Spinal cord (tissue), 10 donors: Measurements from ENCODE around the gene LTBP2. TPM values are rescaled to one million over a fixed set of nuclear protein-coding genes. Genes with fewer than 3 reads are reported as not detected.
A peak's percentile ranks its signal among the peaks of the same experiment; 100 is the strongest.

Experiments used
- DNase-seq, 6 donors: peaks; one replicate each; pipeline versions ENCODE4 v3.0.0 to v3.0.0-alpha.2; 2013 to 2015; ENCODE audit warnings: low spot score in 6 of 6, low read depth in 4 of 6
- H3K27ac ChIP-seq: one replicate; pipeline ENCODE4 v1.5.1; 2013; ENCODE audit warnings: low read depth, low read length, control low read depth
- H3K27me3 ChIP-seq: one replicate; pipeline ENCODE4 v1.6.1; 2013; ENCODE audit warnings: low read length; ENCODE audit not compliant: control insufficient read depth, insufficient read depth
- H3K36me3 ChIP-seq: one replicate; pipeline ENCODE4 v1.6.1; 2013; ENCODE audit warnings: low read length; ENCODE audit not compliant: control insufficient read depth, insufficient read depth
- H3K4me1 ChIP-seq: one replicate; pipeline ENCODE4 v1.6.1; 2013; ENCODE audit warnings: low read length; ENCODE audit not compliant: control insufficient read depth, insufficient read depth
- H3K4me3 ChIP-seq: one replicate; pipeline ENCODE4 v1.5.1; 2013; ENCODE audit warnings: low read depth, low read length, control low read depth
- H3K9me3 ChIP-seq: one replicate; pipeline ENCODE4 v1.6.1; 2013; ENCODE audit warnings: low read length; ENCODE audit not compliant: control insufficient read depth, insufficient read depth
- WGBS: methylation state at CpG from one replicate; pipeline ENCODE4 v1.1.5; 2013; ENCODE audit warnings: missing lambda C conversion rate; ENCODE audit not compliant: insufficient coverage; 5-methylcytosine and 5-hydroxymethylcytosine counted together
- polyA plus RNA-seq, 2 donors: library from polyadenylated mRNA; unstranded; fragments of 120-200 nt; gene quantifications; one replicate each; pipeline ENCODE4 v1.2.1, GENCODE V29; 2013; ENCODE audit not compliant: insufficient read length in 2 of 2
- total RNA-seq, 2 donors: library from RNA; depleted of rRNA in 1 of 2; stranded (reverse); fragments of 120-200 nt in 1 of 2; fragments of >200 nt in 1 of 2; gene quantifications; one replicate each; pipeline versions ENCODE4 v1.2.3 to v1.2.4, GENCODE V29; 2013 to 2014
- donor health status: healthy.

Gene LTBP2
- total and polyA plus RNA-seq, 4 donors: 2.2 to 23.9 (median 13.6) TPM

DNA sequence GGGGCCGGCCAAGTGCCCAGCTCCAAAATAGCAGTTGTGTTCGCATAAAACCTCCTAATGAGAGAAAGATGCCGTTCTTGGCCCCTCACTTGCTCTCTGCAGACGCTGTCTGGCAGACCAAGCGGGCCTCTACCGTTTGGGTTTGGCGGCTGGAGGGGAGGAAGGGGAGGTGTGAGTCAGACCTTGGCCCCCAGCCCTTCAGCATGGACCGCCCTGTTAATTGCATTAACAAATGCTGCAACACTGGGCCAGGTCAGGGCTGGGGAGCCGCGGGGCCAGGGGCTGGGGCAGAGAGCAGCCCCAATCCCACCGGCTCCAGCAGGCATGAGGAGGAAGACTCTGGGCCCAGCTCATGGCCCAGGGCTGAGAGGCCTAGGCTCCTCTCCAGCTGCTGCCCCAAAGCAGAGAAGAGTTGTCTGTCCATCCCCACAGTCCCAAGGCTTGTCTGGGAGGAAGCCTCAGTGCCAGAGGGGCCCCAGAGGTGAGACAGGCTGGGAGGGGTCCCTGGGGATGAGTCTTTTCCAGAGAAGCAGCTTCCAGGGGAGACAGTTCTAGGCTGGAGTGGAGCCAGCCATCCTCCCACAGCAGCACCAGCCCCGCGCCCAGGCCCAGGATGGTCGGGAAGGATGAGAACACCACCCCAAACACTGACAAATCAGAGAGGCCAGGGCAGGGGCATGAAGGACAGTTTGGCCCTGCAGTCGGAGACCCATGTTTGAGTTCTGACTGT lies 16.9 kb downstream of the LTBP2 start:
- no peaks in the 10 kb centered on the region for H3K36me3 ChIP-seq
- peaks cover 27% of the 10 kb centered on the region for H3K4me1 ChIP-seq
- H3K4me3 ChIP-seq: no peak overlapping the region
- H3K27me3 ChIP-seq: no peaks in the 10 kb centered on the region
- DNase-seq: peak in 1 of 6 donors; percentile 66
- peak overlapping the region; percentile 33 for H3K27ac ChIP-seq
- WGBS: 60% methylated on average over 14 of the region's 15 CpGs
- H3K9me3 ChIP-seq: no peaks in the 10 kb centered on the region

DNA sequence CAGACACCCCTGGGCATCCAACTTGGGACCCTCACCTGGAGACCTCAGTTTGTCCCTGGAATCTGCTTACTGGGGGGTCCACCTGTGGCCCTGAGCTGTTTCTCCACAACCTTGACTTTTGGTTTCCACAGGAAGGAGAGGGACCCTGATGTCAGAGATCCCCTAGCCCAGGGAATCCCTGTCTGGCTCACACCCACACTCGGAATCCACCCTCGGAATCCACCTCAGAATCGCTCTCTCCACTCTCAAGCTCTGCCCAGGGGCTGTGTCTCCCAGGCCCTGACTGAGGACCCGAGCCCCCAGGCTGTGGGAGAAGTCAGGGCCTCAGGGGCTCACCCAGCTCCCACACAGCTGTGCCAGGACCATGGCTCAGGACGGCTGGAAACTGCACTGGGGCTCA lies 17.4 kb downstream of the LTBP2 start:
- no peak overlapping the region for H3K4me3 ChIP-seq
- no peaks in the 10 kb centered on the region for H3K36me3 ChIP-seq
- 79% methylated on average over 5 of the region's 5 CpGs for WGBS
- H3K27ac ChIP-seq: peak overlapping the region; percentile 33
- no peaks in the 10 kb centered on the region for H3K27me3 ChIP-seq
- H3K9me3 ChIP-seq: no peaks in the 10 kb centered on the region
- no peak for DNase-seq
- peaks cover 24% of the 10 kb centered on the region for H3K4me1 ChIP-seq

DNA sequence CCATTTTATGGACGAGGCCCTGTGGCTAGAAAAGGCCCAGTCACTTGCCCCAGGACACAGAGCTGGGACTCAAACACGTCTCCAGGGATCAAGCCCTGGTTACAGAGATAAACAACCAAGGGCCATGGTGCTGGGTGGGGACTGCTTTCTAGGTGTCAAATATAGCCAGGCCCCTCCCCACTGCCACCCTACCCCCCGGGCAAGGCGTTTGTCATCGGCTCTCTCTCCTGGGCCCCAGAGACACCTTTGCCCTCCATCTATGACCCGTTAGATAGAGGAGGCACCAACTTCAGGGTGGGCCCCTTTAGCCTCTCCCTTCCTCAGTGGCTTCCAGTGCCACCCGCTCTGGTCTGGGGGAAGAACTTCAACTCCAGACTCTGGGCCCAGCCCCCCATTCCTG lies 18.0 kb downstream of the LTBP2 start:
- no peak overlapping the region for H3K27ac ChIP-seq
- no peaks in the 10 kb centered on the region for H3K27me3 ChIP-seq
- DNase-seq: no peak
- H3K4me1 ChIP-seq: peaks cover 20% of the 10 kb centered on the region
- H3K36me3 ChIP-seq: no peaks in the 10 kb centered on the region
- H3K4me3 ChIP-seq: no peak overlapping the region
- WGBS: 88% methylated on average over 7 of the region's 7 CpGs
- H3K9me3 ChIP-seq: no peaks in the 10 kb centered on the region

DNA sequence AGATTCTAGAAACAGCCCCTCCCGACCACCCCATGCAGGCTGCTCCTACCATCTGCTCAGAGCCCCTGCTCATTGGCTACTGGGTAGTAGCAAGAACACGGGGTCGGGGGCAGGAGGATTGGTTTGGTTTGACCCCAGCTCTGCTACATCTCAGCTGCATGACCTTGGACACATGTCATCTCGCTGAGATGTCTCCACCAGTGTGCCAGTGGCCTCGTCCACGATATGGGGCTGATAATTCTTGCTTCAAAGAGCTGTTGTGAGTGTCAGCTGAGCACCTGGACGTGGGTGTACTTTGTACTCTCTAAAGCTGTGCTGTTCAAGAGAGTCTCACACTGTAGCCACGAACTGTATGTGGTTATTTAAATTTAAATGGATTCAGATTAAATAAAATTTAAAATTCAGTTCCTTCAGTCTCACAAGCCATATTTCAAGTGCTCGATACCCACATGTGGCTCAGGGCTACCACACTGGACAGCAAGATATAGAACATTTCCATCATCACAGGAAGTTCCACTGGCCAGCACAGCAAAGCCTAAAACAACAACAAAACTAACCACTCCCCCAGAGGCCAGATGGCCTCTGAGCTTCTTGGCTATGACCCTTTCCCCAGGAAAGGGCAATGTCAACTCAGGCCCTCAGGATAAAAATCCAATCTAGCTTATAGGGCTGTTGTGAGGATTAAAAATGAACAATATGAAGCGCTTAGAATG lies 18.6 kb downstream of the LTBP2 start:
- Histone ChIP-seq H3K27me3 (no peaks in the 10 kb centered on the region), H3K36me3 (no peaks in the 10 kb centered on the region), H3K9me3 (no peaks in the 10 kb centered on the region), H3K4me1 (peaks cover 19% of the 10 kb centered on the region), H3K4me3 (no peak overlapping the region), H3K27ac (no peak overlapping the region)
- 85% methylated on average over 7 of the region's 10 CpGs for WGBS
- no peak for DNase-seq

DNA sequence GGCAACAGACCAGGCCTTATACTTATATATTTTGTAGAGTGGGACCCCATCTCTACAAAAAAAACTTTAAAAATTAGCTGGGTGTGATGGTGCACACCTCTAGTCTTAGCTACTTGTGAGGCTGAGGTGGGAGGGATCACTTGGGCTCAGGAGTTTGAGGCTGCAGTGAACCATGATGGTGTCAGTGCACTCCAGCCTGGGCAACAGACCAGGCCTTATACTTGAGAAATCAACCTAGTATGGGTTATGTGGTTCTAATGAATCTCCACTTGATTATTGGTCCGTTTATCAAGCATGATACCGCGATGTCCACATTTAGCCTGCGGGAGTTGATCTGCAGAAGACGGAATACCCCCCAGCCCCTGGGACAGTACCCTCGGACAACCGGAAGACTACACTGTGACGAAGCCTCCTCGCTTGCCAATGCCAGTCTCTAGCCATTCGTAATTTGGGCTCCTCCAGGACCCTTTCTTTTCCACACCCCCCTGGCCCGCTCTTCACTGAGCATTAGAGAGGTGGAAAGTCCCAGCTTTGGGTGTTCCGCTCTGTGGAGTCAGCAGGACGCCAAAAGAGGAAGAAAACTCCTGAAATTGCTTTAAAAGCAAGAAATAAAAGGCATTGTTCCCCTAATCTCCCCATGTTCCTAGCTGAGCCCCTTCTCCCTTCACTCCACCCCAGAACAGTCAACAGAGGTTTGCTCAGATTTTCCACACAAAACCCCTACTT lies 19.4 kb downstream of the LTBP2 start:
- 90% methylated on average over 10 of the region's 13 CpGs for WGBS
- no peak overlapping the region for H3K4me3 ChIP-seq
- no peak overlapping the region for H3K27ac ChIP-seq
- DNase-seq: no peak
- H3K36me3 ChIP-seq: no peaks in the 10 kb centered on the region
- no peaks in the 10 kb centered on the region for H3K9me3 ChIP-seq
- H3K4me1 ChIP-seq: peaks cover 19% of the 10 kb centered on the region
- no peaks in the 10 kb centered on the region for H3K27me3 ChIP-seq

DNA sequence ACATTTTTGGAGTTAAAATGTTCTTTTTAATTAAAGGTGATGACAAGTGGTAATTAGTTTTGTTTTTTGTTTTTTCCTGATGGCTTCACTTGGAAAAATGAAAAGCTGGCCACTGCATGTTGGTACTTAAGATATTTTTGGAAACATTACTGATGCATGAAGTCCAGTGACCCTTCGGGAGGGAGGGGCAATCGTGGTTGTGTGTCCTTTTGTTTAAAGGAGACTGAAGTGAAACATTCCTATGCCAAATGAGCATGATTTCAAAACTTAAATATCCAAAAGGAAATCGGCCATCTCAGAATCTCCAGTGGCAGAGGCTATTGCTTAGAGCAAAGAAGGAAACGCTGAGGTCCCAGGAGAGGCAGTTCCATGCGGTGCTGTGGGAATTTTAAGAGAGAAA lies 20.1 kb downstream of the LTBP2 start:
- H3K4me3 ChIP-seq: no peak overlapping the region
- no peaks in the 10 kb centered on the region for H3K27me3 ChIP-seq
- no peaks in the 10 kb centered on the region for H3K9me3 ChIP-seq
- peaks cover 15% of the 10 kb centered on the region for H3K4me1 ChIP-seq
- DNase-seq: no peak
- H3K36me3 ChIP-seq: no peaks in the 10 kb centered on the region
- no CpG with 5 or more reads among the region's 5 CpGs for WGBS
- H3K27ac ChIP-seq: no peak overlapping the region

DNA sequence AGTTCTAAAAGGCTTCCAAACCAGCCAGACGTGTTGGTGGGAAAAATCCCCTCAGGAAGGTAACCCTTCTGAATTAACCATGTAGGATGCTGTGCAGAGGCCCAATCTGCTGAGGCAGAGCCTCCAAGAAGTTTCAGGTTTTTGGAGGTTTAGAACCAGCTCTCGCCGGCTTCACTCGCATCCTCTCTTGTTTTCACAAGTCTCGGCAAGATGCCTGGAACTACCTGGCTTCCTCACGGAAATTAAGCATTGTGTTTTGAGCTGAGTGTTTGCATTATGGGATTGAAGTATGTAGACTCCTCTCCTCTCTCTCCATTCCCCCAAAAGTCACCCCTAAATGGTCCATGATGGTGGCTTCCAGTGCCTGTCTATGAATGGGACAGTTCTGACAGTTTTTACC lies 20.6 kb downstream of the LTBP2 start:
- Histone ChIP-seq H3K9me3 (no peaks in the 10 kb centered on the region), H3K4me1 (peaks cover 15% of the 10 kb centered on the region), H3K36me3 (no peaks in the 10 kb centered on the region), H3K4me3 (no peak overlapping the region), H3K27me3 (no peaks in the 10 kb centered on the region), H3K27ac (no peak overlapping the region)
- 29% methylated on average over 1 of the region's 6 CpGs for WGBS
- no peak for DNase-seq

DNA sequence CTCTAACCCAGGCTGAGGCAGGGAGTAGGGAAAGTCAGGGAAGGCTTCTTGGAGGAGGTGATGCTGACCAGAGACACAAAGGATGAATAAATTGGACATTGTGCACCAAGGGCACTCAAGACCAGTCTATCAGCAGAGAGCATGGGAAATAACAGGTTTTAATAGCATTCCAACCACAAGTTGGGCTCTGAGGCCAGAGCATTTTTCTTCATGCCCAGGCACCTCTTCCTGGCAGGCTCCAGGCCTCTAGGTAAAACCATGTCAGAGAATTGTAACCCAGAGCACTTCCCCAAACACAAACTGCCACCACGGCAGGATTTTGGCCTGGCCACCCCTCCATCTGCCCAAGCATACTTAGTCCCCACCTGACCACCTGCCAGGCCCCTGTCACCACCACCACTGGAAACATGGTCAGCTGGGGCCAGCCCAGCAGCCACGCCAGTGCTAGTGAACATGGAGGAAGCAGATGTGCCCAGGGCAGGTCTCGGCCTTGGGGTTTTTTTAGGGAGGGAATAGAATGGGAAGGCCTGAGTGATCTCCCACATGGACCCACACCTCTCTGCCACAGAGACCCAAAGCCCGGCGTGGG lies 22.7 kb downstream of the LTBP2 start:
- DNase-seq: no peak
- Histone ChIP-seq H3K27me3 (no peaks in the 10 kb centered on the region), H3K4me1 (peaks cover 4% of the 10 kb centered on the region), H3K36me3 (peaks cover 2% of the 10 kb centered on the region), H3K9me3 (no peaks in the 10 kb centered on the region), H3K27ac (no peak overlapping the region), H3K4me3 (no peak overlapping the region)
- WGBS: 95% methylated on average over 3 of the region's 5 CpGs

DNA sequence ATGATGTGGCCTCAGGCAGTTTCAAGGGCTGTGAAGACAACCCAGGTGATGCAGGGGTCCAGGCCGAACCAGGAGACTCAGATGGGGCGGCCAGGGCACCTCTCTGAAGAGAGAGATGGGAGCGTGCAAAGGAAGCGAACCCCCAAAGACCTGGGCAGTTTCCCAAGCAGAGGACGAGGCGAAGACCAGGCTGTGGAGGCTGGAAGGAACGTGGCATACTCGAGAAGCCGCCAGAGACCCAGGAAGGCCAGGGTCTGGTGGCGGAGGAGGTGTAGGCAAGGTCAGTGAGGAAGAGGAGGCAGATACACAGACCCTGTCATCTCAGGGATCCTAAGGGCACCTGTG lies 24.7 kb downstream of the LTBP2 start:
- H3K9me3 ChIP-seq: no peaks in the 10 kb centered on the region
- no peak overlapping the region for H3K27ac ChIP-seq
- no peaks in the 10 kb centered on the region for H3K27me3 ChIP-seq
- peaks cover 9% of the 10 kb centered on the region for H3K4me1 ChIP-seq
- 92% methylated on average over 10 of the region's 10 CpGs for WGBS
- DNase-seq: no peak
- no peak overlapping the region for H3K4me3 ChIP-seq
- peaks cover 2% of the 10 kb centered on the region for H3K36me3 ChIP-seq
